ENCODE data around the gene ATP6V0C. TPM values are rescaled to one million over a fixed set of nuclear protein-coding genes. Genes with fewer than 3 reads are reported as not detected.

Gene ATP6V0C
- total RNA-seq, 2 donors from 2014 or later: 107 to 133 TPM

DNA sequence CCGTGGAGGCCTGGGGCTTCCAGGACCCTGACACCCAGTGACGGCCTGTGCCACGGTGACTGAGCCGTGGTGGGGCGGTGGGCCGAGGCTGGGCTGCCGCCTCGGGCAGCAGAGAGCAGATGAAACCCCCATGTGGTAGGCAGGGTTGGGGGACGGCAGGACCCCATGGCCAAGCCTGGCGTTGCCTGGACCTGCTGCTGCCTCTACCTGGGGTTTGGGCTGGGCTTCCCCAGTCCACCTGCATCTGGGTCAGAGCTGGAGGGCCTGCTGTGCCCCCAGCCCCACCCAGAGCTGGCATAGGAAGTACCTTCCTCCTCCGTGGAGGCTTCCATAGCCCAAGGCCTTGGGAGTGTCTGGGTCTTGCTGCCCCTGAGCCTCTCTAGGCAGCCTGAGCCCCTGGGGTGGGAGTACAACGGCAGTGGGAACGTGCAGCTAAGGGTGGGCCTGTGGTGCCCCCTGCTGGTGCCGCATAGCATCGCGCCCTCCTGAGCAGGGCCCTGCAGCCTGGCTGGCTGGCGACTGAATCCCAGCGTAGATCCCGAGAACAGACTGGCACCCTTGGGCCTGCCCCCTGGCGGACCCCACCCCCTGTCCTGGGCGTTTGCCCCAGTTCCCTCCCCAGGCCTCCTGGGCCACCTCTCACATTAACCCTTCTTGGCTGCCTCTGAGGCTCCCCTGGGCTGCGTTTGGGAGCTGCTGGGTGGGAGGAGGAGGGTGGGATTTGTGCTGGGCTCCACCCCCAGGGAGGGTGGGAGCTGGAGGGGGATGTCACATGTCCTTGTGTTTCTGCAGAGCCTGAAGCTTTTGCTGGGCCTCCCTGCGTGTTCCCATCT, 12.6 kb upstream of the ATP6V0C start:
- intact Hi-C loops (cut with DNase I): loop anchor here (5.0 kb wide), 1 partner anchor 159 kb away; the partner anchor contains the start of gene ABCA3 (in 2 of the 2)
- DNase-seq (ENCODE audit: low spot score): peak; percentile 96

- intact Hi-C loops (cut with DNase I): loop anchor here (5.0 kb wide), 1 partner anchor 160 kb away; the partner anchor contains the start of gene ABCA3 (in 2 of the 2)
- DNase-seq (ENCODE audit: low spot score): no peak
Observed at GRCh38 chr16:2501946-2502895, 11.5 kb upstream of the ATP6V0C start.

- intact Hi-C loops (cut with DNase I): no loop called here
- no peak for DNase-seq (ENCODE audit: low spot score)
Observed at GRCh38 chr16:2505695-2506094, 8.1 kb upstream of the ATP6V0C start.

DNA sequence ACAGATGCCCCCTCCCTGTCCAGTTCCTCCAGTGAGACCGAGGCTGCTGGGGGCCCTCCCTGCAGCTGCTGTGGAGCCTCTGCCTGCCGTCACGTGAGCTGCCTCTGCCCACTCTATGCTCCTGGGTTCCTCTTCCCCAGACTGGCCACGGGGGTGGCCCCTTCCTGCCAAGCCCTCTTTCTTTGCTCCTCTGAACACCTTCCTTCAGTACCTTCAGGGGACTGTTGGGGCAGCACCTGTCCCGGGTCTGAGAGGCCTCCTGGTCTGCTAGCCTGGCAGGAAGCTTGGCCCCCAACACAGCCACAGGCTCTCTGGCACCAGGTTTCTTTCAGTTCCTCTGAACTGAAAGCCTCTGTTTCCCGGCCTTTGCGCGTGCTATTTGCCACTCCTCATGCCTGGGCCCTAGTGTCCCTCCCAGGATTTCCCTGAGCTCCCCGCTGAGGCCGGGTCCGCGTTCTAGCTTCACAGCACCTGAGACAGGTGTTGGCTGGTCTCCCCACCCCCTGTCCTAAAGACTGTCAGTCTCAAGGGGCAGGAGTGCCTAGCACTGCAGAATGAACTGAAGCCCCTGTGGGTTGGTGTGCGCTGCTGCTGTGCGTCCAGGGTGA, 6.6 kb upstream of the ATP6V0C start:
- intact Hi-C loops (cut with DNase I): no loop called here
- no peak for DNase-seq (ENCODE audit: low spot score)

GRCh38 chr16:2507665-2508064, 6.1 kb upstream of the ATP6V0C start:
- peak; percentile 92 for DNase-seq (ENCODE audit: low spot score)
- intact Hi-C loops (cut with DNase I): no loop called here

- no peak for DNase-seq (ENCODE audit: low spot score)
- intact Hi-C loops (cut with DNase I): no loop called here
Observed at GRCh38 chr16:2508722-2509400, 4.9 kb upstream of the ATP6V0C start.

GRCh38 chr16:2511128-2511800, 2.5 kb upstream of the ATP6V0C start:
- intact Hi-C loops (cut with DNase I): no loop called here
- peak; percentile 94 for DNase-seq (ENCODE audit: low spot score)

DNA sequence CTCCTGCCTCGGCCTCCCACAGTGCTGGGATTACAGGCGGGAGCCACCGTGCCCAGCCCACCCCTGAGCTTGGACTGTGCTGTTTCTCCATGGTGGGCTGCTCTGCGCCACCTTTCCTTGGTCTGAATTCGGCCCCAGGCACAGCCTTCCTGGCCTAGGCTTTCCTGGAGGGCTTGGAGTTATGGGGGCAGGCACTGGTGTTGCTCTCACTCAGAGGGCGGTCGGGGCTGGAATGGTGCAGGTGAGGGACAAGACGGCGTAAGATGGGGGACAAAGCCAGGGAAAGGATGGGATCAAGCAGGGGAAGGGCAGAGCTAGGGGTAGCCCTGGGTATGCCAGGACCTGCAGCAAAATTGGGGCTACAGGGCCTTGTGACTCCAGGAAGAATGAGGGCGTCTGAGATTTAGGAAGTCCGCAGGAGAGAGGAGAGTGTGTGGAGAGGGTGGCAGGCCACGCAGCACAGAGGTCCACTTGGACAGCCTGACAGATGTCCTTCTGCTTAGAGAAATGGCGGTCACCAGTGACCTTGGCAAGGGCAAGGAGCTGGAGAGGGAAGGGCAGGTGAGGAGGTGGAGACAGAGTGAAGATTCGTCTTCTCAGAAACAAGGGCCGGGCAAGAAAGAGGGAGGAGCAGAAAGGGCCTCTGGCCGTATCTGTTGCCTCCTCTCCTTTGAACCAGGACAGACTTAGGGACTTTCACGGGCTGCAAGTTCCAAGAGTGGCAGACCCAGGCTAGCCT, 1.6 kb upstream of the ATP6V0C start:
- intact Hi-C loops (cut with DNase I): no loop called here

DNA sequence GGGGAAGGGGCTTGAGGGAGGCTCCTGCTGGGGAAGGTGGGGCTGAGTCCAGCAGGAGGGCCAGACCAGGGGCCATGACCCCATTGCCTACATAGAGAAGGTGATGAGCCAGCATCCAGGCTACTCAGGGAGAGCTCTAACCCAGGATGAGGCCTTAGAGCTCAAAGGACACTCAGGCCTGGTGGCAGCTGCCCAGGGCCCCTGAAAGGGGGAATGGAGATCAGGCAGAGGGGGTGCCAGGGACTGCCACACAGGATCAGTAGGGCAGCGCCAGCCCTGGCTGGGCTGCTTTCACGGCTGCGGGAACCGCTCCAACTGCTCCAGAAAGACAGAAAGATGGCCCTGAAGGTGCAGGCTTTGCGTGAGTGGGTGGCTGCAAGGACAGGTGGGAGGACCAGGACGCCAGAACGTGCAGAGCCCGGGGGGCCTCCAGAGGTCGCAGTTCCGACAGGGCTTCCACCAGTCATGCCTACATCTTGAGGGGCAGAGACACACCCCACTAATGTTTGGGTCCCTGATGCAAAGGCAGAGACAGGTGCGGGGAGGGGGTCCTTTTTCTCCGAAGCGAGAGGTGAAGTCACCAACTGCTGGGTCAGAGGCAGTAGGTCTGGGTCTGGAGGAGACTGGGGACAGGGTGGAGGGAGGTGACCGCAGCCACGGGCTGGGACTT, 882 bp upstream of the ATP6V0C start:
- intact Hi-C loops (cut with DNase I): no loop called here
- DNase-seq (ENCODE audit: low spot score): no peak

More for the DNA sequence above, 1.6 kb upstream of the ATP6V0C start:
- DNase-seq (ENCODE audit: low spot score): no peak

GRCh38 chr16:2514333-2515179, 804 bp downstream of the ATP6V0C start:
- intact Hi-C loops (cut with DNase I): no loop called here
- DNase-seq (ENCODE audit: low spot score): no peak

DNA sequence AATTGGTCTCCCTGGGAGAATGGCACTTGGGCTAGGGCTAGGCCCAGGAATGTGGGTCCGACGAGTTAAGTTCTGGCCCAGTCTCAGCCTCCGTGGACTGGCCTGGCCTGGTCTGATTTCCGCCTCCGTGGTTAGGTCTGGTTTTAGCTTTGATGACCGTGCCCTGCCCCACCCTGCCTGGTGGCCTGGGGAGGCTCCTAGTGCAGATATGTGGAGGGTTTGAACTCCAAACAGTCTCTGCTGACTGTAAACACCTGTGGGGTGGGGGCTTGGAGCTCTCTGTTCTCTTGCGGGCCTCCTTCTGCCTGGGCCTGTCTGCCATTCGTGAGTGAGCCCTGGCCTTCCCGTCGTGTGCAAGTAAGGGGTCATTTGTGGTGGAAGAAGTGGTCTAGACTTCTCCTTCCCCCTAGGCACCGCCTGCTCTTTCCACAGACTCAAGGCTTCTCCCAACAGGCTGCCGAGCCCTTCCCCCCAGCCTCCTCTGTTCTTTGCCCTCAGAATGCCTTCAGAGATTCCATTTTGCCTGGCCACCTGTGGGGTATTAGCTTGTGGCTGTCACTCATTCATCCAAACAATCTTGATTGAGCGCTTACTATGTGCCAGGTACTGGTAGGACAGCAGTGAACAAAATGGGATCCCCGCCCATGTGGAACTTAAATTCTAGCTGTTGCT, 1.6 kb downstream of the ATP6V0C start:
- DNase-seq (ENCODE audit: low spot score): no peak
- intact Hi-C loops (cut with DNase I): no loop called here

DNA sequence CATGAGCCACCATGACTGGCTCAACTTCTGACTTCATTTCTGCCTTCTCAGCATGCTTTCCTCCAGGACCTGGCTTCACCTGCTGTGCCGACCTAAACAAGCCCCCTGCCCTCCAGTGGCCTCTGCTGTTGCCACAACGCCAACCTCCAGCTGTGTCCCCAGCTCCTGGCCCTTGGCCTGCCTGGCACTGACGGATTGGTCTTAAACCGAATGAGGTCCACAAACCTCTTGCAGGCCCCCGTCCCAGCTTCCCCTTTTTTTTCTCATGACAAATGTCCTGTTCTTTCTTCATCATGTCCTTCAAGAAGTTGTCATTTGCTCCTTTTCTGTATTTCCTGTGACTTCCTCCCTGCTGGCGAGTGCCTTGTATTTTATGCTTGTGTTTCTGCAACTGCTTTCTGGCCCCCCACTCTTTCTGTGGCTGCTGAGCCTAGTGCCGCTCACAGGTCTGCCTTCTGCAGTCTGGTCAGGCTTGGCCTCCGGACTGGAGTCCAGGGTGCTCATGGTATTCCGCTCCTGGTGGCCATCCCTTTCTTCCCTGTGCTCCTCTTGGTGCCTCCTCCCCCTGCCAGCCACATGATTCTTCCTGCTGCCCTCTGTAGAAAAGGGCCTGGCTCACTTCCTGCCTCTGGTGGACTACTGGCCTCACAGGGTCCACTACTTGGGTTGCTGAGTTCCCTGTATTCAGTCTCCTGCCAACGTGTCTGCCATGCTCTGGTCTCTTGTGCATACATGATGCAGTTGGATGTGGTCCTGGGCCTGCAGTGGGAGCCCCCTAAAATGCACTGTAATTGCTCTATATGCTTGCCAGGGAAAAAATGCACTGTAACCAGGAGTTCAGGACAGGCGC, 2.9 kb downstream of the ATP6V0C start:
- DNase-seq (ENCODE audit: low spot score): no peak
- intact Hi-C loops (cut with DNase I): no loop called here

GRCh38 chr16:2517954-2518605, 4.3 kb downstream of the ATP6V0C start:
- no peak for DNase-seq (ENCODE audit: low spot score)
- intact Hi-C loops (cut with DNase I): no loop called here

DNA sequence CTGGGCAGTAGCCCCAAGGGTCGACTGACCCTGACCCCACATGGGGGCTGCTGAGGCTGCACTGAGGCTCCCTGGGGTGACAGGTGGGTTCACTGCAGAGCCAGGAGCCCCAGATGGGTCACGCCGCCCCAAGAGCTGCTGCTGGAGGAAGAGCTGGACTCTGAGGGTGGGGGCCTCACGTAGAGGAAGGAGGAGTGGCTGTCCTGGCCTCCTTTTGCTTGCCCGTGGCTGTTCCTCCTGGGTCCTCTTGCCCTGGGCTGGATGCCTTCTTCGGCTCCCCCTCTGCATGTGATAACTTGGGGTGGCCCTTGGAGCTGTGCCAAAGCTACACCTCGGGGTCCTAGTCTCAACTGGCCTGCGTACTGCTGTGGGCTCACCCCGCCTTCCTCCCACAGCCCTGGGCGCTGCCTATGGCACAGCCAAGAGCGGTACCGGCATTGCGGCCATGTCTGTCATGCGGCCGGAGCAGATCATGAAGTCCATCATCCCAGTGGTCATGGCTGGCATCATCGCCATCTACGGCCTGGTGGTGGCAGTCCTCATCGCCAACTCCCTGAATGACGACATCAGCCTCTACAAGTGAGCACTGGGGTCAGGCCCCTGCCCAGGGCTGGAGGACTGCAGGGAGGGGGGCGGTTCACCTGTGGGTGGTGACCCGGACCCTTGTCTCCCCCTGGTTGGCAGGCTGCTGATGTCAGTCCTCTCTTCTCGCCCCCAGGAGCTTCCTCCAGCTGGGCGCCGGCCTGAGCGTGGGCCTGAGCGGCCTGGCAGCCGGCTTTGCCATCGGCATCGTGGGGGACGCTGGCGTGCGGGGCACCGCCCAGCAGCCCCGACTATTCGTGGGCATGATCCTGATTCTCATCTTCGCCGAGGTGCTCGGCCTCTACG, 5.3 kb downstream of the ATP6V0C start:
- no peak for DNase-seq (ENCODE audit: low spot score)
- intact Hi-C loops (cut with DNase I): no loop called here
